Measurements from ENCODE around the gene EIF5.

Gene EIF5

DNA sequence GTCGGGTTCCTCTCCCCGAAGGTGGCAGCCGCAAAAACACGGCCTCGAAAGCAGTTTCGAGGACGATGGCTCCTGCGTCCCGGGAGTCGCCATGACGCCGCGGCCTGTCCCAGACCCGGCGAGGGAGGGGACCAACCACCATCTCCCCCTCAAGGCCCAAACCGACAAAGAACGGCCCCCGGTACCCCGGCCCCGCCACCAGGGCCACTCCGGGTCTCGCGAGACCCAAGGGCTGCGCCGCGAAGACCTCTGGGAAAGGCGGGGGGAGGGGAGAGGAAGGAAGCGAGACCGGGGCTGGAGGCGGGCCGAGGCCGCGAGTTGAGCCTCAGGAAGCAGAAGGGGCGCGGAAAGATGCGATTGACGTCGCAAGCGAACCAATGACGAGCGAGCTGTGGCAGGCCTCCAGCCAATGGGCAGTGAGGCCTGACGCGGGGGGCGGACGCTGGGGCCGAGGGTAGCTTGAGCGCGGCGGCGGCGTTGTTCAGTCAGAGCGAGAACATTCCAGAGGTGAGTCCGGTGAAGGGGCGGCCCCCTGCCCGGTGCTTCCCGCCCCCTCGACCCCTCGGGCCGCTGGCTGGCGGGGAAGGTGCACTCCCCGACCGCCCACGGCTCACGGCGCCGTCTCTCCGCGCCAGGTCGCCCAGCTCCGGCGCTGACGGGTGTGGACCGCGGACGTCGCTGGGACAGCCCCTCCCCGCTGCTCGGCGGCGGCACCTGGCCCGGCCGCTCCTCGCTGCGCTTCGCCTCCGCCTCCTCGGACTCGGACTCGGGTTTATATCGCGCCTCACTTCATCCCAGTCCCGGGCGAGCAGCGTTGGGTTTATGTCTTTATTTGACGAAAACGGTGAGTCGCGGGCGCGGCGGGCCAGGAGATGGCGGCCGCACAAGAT lies at the start of gene EIF5:
EIF5 (plus strand) TSS at position 484 of the 890 bp plus-strand sequence. CDS start 1,624 bp downstream, outside the sequence.
- peak; percentile 97 for DNase-seq

DNA sequence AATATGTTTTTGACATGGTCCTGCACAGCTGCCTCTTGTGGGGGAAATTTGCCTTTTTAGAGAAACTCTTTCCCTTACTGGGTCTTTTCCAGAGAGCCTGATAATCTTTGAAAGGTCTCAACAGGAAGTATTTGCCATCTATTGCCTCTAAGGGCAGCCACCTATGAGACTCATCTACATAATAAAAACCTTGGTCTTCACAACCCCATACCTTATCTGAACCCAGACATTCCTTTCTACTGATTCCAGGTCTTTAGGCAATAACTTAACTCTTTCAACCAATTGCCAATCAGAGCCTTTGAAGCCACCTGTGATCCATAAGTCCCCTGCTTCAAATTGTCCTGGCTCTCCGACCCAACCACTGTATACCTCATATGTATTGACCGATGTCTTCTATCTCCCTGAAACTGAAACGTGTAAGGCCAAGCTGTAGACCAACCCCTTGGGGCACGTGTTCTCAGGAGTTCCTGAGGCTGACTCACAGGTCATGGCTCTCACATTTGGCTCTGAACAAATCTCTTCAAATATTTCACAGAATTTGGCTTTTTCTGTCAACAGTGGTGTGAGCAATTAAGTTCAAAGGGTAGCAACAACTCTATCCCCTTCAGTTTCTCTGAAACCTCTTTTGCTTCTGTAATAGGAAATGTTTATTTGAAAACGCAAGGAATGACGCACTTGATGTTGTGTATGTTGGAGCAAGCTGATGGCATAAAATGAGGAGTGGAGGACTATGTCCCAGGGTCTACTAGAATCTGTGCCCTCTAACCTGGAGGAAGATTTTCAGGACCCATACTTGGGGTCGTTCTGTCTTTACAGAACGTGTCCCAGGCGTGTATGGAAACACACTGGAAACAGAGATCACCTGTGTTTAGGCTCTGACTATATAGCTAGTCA lies 49.2 kb upstream of the EIF5 start:
- no peak for DNase-seq

DNA sequence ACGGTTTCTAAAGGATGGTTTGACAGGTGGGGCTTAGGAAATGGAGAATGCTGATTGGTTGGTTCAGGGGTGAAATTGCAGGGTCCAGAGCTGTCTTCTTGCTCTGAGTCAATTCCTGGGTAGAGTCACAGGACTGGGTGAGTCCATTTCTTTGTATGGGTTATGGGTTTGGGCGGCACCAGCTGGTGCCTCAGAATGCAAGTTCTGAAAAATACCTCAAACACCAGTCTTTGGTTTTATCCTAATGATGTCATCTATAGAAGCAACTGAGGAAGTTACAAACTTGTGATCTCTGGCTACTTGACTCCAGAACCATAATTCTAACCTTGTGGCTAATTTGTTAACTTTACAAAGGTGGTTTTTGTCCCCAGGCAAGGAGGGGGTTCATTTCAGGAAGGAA lies 47.6 kb upstream of the EIF5 start:
- DNase-seq, result no peak

DNA sequence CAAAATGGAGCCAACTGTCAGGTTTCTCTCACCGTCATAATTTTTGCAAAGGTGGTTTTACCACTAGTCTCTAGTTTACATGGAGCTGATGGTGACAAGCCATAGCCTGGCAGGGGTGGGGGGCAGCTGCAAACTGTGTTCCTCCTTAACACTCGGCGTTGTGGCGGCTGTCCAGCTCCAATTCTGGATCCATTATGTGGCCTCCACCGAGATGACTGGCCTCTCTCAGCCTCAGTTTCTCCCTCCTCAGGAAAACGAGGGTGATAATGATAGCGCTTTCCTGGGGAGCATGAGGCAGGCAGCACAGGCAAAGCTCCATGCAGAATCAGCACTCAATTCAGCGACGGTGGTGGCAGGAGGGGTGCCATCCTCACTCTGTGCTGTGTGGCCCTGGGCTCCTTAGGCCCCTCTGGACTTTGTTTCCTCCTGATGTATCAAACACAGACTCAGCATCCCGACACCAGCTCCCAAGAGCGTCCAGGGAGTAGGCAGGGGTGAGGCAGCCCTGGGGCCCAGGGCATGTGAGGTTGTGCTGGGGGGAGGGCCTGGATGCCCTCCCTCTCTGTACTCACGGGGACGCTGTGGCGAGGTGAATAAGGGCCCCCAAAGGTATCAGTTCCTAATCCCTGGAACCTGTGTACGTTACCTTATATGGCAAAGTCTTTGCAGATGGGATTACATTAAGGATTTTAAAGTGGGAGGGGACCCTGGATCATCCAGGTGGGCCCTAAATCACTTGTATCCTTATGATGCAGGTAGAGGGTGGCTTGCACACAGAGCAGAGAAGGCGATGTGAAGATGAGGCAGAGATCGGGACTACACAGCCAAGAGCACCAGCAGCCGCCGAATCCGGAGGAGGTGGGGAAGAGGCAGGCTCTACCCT lies 46.8 kb upstream of the EIF5 start:
- DNase-seq, result no peak

DNA sequence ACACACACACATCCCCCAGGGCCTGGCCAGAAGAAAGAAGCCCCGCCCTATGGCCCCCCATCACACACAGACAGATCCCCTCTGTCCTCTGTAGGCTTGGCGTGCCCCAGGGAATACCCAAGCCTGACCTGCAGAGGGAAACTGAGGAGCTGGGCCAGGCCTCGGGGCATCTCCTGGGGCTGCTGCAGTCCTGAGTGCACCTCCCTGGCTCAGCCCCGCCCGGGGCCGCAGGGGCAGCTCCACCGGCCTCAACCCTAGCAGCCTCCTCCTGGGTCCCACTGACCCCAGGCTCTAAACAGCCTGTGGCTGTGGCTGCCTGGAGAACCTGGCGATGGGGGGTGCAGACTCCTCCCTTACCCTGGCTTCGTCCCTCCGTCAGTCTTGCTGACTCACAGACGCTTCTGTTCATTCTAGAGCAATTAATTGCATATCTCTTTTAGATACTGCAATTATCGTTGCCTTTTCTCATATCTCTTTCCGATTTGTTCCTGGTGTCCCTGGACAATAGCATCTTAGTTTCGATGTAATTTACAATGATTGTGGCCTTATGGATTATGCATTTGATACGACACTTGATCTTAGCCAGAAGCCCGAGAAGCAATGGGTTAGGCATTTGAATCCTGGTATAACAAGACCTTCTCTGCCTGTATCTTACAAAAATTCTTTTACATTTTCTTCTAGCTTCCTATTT lies 45.8 kb upstream of the EIF5 start:
- no peak for DNase-seq

DNA sequence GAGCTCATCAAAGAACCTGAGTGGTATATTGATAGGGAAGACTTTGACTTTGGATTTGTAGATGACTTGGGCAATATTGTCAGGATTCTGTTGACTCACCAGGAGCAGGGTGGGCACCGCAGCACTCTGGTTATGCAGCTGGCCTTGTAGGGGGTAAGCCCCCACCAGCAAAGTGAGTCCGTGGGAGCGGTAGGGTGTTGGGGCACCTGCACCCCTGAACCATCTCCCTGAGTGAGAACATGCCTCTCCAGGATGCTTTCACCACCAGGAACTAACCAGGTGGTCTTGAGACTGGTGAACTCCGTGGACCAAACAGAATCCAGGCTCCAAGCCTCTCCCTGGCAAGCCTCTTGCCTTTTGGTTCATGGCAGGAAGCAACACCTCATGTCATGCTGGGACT lies 44.0 kb upstream of the EIF5 start:
- no peak for DNase-seq

DNA sequence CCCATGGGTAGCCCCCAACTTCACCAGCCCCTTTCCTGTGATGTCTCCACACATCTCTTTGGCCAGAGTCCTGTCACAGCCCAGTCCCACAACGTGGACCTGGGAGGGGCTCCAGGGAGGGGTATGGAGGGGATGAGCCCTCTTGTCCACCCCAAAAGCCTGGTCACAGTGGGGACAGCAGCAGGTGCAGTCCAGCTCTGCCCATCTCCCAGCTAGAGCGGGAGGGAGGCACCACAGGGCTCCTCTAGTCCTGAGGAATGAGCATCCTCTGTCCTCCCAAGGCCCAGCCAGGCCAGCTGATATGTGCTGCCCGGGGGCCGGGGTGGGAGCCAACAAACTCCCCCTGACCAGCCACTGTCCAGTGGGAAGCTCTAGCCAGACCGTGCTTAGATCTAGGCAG lies 43.5 kb upstream of the EIF5 start:
- DNase-seq, result no peak

DNA sequence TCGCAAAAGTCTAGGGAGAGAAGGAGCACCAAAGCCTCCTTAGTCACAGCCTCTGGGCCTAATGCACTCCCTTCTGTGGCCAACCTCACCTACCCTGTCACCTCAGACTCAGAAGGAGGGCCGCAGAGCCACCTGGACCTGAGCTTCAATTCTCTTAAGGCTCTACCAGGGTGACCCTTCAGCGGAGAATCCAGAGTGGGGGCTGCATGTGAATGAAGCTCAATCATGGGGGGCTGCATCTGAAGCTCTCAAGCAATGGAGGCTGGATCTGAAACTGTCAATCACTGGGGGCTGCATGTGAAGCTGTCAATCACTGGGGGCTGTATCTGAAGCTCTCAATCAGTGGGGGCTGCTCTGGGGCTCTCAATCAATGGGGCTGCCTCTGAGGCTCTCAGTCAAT lies 43.1 kb upstream of the EIF5 start:
- no peak for DNase-seq

DNA sequence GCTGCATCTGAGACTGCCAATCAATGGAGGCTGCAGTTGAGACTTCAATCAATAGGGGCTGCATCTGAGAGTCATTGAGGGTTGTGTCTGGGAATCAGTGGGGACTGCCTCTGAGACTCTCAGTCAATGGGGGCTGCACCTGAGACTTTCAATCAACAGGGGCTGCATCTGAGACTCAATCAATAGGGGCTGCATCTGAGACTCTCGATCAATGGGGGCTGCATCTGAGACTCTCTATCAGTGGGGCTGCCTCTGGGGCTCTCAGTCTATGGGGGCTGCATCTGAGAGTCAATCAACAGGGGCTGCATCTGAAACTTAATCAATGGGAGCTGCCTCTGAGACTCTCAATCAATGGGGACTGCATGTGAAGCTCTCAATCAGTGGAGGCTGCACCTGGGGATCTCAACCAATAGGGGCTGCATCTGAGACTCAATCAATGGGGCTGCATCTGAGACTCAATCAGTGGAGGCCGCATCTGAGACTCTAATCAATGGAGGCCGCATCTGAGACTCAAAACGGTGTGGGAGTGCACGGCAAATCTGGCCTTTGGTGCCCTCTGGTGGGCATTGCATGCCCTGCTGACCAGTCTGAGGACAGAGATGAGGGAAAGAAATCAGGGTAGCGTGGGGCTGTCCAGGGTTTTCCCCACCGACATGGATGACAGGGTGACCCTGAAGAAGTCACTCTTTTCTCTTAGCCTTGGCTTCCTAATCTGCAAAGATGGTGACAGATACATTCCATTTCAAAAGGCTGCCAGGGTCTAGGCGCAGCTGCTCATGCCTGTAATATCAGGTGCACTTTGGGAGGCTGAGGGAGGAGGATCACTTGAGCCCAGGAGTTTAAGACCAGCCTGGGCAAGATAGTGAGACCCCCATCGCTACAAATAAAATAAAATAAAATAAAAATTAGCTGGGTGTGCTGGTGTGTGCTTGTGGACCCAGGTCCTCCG lies 41.3 kb upstream of the EIF5 start:
- DNase-seq, result peak; percentile 88

DNA sequence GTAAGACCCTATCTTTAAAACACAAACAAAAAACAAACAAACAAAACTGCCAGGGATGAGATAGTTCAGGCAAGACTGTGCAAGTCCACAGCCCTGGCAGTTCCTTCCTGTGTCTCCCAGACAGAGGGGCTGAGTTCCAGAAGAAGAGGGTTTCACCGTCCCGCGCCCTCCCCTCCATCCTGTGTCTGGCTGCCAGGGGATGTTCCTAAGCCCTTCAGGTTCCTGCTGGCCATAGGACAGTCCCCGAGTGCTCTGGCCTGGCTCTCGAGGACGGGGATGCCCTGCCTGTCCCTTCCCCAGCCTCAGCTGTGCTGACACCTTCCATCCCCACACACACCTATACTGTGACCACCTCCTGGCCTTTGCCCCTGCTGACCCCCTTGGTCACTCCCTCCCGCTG lies 40.6 kb upstream of the EIF5 start:
- no peak for DNase-seq

DNA sequence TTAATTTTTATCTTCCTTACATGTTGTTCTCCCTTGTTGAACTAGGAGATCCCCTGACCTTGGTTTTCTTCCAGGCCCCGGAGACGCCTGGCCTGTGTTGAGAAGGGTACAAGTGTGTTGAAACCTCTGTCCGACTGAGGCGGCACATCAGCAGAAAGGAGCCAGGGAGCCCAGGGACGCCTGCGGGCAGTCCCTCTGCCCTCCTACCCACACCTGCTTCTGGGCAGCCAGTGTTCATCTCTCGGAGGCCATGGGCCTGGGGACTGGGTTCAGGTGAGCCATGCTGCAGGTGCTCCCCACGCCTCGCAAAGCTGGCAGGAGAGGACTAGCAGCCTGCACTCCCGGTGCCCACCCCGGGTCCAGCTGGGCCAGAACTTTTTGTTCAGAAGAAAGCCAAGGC lies 39.9 kb upstream of the EIF5 start:
- no peak for DNase-seq

DNA sequence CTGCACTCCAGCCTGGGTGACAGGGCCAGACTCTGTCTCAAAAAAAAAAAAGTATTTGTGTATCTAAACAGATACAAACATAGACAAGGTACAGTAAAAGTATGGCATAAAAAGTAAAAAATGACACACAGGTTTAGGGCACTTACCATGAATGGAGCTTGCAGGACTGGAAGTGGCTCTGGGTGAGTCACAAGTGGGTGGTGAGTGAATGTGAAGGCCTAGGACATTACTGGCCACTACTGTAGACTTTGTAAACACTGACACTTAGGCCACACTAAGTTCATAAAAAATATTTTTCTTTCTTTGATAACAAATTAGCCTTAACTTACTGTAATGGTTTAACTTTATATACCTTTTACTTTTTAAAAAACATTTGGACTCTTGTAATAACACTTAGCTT lies 38.0 kb upstream of the EIF5 start:
- DNase-seq, result no peak

DNA sequence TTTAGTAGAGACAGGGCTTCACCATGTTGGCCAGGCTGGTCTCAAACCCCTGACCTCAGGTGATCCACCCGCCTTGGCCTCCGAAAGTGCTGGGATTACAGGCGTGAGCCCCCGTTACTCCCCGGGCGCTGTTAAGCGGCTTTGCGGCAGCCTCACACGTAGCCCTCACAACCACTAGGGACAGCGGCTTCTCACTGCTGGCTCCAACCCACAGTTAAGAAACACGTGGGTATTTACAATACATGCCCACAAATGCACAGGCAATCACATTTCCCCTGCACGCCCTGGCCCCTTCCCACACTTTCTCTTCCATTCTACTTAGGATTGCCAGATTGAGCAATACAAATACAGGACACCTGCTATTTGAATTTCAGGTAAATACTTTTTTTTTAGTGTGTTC lies 37.0 kb upstream of the EIF5 start:
- DNase-seq, result no peak

DNA sequence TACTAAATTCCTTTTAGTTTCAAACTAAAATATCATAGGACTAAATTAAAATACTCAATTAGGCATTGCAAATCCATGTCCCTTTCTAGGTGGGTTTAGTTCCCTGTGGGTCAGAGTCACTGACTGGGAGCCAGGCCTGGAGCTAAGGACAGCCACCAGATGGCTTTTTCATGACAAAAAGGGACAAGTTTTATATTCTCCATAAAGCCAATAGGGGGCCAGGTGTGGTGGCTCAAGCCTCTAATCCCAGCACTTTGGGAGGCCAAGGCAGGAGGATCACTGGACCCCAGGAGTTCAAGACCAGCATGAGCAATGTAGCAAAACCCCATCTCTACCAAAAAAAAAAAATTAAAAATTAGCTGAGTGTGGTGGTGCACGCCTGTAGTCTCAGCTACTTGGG lies 35.4 kb upstream of the EIF5 start:
- DNase-seq, result no peak

DNA sequence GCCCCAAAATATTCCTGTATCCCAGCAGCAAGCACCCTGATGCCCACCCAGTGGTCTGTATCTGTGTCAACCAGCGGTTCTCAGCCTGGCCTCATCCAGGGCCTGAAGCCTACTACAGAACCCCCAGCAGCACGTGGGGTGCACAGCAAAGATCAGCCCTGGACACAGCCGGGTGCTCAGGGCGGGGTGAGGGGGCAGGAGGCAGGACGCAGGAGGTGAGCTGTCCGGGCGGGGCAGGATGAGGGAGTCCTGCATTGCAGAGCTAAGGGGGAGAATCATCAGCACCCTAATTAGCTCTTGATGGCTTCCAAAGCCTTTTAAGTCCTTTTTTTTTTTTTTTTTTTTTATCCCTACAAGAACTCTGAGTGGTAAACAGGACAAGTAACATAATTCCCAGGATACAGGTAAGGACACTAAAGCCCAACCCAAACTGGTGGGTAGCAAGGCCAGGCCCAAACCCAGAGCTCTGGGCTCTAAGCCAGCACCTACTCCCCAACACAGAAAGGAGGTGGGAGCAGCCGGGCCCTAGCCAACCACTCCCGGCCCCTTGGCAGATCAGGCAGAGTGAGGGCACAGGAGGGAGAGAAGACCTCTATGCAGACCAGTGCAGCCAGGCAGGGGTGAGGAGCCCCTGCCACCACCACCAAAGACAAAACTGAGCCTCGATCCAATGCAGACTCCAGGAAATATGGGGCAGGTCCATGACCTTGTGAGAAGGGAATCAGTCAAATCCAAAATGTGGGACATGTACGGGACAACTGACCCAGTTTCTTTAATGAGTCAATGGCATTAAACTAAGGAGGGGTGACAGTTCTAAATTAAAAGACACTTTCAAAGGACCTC lies 32.3 kb upstream of the EIF5 start:
- DNase-seq, result no peak

DNA sequence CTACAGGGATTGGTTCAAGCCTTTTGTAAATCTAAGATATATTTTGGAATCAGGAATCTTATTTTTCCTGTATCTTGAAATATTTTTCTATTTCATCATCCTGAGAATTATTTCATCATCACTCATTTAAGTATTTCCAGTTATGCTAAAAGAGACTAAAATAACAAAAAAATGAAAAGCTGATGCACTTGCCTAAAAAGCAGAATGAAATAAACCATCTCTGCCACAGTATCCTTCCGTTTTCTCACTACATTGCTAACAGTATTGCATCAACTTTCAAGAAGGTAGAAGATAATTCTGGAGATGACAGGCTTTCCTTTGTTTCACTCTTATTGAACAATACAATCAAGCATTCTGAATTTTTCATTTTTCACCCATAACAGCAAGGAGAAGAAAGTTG lies 31.1 kb upstream of the EIF5 start:
- DNase-seq, result no peak

DNA sequence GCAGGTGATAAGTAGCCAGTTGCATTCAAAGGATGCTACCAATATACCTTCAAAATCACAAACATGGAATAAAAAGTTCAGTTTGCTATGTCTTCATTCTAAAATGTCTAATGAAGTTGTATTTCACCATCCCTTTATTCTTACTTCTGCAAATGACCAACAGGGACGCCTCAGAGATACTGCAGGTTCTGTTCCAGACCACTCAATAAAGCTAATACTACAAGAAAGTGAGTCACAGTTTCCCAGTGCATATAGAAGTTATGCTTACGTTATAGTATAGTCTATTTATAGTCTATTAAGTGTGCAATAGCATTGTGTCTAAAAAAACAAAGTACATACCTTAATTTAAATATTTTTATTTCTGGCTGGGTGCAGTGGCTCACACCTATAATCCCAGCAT lies 29.3 kb upstream of the EIF5 start:
- DNase-seq, result no peak

DNA sequence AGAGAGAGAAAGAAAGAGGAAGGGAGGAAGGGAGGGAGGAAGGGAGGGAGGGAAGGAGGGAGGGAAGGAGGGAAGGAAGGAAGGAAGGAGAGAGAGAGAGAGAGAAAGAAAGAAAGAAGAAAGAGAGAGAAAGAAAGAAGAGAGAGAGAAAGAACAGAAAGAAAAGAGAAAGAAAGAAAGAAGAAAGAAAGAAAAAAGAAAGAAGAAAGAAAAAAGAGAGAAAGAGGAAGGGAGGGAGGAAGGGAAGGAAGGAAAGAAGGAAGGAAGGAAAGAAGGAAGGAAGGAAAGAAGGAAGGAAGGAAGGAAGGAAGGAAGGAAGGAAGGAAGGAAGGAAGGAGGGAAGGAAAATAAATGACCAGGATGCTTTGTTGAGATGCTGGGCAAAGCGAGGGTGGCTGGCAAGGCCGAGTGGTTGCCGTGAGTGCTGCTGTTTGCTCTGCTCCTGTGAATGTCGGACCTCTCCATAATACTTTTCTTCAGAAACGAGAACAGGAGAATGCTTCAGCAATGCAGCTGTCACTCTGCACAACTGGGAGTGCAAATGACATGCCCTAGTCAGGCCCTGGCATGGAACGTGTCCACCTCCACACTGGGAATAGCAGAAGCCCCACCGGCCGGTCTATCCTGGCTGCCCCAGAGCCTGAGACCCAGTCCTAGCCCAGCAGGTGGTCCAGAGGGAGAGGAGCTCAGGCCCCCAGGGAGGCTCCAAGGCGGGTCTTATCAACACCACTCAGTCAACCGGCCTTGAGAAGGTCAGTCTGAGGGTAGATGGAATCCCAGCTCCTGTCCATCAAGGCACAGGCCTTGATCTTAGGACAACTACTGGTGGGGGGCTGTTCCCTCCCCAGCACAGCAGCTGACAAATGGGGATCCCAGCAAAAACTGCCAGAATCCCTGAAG lies 25.1 kb upstream of the EIF5 start:
- DNase-seq, result no peak

DNA sequence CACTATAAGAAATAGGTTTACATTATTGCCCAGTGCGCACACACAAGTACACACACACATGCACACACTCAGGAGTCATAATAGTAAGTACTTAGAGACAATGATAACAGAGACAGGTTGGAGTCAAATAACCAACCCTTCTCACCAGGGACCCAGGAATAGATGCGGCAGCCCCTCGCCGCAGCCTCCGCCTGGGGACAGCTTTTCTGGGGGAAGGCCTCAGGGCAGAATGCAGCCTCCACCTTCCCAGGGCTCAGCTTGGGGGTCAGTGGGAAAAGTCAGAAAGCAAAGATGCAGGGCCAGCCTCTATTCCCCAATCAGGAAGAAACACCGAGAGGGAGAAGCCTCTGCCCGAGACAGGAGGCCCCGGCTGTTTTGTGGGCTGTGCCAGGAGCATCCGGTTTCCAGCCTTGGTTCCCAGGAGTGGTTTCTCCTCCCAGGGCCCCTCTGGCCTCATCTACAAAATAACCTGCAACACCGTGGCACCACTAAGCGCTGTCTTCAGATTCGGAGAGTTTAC lies 23.4 kb upstream of the EIF5 start:
- DNase-seq, result no peak
